ENCODE data around the gene CBX5. TPM values are rescaled to one million over a fixed set of nuclear protein-coding genes. Genes with fewer than 3 reads are reported as not detected.

Gene CBX5
- total and polyA plus RNA-seq, 9 of the 15 experiments (the other 6 are each of a cell fraction or from before 2014, with no cell fraction given) = 32.6 to 102 (median 59.2) TPM

DNA sequence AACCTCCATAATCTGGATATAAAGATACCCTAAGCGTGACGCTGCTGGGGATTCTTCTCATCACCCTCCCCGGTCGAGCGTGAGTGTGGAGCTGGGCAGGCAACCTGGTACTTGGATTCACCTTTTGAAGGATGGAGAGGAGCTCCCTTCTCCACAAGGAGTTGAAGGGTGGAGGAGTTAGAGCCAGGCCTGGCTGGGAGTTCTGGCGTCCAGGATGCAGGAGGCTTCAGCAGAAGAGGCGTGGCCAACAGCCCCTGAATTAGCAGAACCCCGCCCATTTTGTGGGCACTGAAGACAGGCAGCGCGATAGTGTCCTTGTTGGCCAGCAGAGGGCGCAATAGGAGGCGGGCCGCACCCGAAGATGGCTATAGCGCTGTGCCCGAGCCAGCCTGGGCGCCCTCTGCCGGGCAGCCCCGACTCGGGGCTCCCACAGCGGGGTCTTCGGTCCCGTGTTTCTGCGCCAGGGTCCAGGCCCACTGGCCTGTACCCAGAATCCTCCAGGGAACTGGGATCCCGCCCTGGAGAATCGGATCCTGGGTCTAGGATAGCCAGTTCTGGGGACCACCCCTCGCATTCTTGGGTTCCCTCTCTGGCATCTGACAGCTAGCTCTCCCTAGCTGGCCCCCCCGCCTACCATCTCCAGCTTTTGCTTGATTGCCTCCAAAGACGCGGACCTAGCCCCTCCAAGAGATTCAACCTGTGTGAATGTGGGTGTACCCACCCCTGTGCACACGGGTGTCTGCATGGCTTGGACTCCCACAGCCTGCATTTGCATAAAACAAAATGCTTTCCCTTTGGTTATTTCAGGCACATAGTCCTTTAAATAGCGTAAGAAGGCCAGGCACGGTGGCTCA, 65.1 kb downstream of the CBX5 start (continued):
- TF ChIP-seq MYNN (IDR thresholded peaks at IDR 0.05) = peak; percentile 92
- no peak for TF ChIP-seq MYNN (CRISPR knock-in tag; IDR thresholded peaks at IDR 0.05)
- TF ChIP-seq, protein P1, sequence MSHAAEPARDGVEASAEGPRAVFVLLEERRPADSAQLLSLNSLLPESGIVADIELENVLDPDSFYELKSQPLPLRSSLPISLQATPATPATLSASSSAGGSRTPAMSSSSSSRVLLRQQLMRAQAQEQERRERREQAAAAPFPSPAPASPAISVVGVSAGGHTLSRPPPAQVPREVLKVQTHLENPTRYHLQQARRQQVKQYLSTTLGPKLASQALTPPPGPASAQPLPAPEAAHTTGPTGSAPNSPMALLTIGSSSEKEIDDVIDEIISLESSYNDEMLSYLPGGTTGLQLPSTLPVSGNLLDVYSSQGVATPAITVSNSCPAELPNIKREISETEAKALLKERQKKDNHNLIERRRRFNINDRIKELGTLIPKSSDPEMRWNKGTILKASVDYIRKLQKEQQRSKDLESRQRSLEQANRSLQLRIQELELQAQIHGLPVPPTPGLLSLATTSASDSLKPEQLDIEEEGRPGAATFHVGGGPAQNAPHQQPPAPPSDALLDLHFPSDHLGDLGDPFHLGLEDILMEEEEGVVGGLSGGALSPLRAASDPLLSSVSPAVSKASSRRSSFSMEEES (CRISPR knock-in tag; IDR thresholded peaks at IDR 0.05) = no peak
- no peak; the same call in 1 of the 2 replicates for TF ChIP-seq ZFX (CRISPR knock-in tag; IDR thresholded peaks at IDR 0.05)
- TF ChIP-seq, protein P2, sequence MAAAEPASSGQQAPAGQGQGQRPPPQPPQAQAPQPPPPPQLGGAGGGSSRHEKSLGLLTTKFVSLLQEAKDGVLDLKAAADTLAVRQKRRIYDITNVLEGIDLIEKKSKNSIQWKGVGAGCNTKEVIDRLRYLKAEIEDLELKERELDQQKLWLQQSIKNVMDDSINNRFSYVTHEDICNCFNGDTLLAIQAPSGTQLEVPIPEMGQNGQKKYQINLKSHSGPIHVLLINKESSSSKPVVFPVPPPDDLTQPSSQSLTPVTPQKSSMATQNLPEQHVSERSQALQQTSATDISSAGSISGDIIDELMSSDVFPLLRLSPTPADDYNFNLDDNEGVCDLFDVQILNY (CRISPR knock-in tag; IDR thresholded peaks at IDR 0.05) = no peak
- no peak for TF ChIP-seq POU5F1 (IDR thresholded peaks at IDR 0.05; ENCODE audit: borderline replicate concordance, low read depth, low read length, partially characterized antibody)
- TF ChIP-seq ZNF143 (CRISPR knock-in tag; IDR thresholded peaks at IDR 0.05) = no peak
- no peak for TF ChIP-seq OTX1 (CRISPR knock-in tag; IDR thresholded peaks at IDR 0.05)
- no peak for TF ChIP-seq RBM15 (IDR thresholded peaks at IDR 0.05; ENCODE audit: insufficient read depth, low read length)
- TF ChIP-seq KLF16 (IDR thresholded peaks at IDR 0.05) = peak; percentile 70
- no peak for TF ChIP-seq ZNF589 (CRISPR knock-in tag; IDR thresholded peaks at IDR 0.05; ENCODE audit: low read depth)
- TF ChIP-seq, protein P3, sequence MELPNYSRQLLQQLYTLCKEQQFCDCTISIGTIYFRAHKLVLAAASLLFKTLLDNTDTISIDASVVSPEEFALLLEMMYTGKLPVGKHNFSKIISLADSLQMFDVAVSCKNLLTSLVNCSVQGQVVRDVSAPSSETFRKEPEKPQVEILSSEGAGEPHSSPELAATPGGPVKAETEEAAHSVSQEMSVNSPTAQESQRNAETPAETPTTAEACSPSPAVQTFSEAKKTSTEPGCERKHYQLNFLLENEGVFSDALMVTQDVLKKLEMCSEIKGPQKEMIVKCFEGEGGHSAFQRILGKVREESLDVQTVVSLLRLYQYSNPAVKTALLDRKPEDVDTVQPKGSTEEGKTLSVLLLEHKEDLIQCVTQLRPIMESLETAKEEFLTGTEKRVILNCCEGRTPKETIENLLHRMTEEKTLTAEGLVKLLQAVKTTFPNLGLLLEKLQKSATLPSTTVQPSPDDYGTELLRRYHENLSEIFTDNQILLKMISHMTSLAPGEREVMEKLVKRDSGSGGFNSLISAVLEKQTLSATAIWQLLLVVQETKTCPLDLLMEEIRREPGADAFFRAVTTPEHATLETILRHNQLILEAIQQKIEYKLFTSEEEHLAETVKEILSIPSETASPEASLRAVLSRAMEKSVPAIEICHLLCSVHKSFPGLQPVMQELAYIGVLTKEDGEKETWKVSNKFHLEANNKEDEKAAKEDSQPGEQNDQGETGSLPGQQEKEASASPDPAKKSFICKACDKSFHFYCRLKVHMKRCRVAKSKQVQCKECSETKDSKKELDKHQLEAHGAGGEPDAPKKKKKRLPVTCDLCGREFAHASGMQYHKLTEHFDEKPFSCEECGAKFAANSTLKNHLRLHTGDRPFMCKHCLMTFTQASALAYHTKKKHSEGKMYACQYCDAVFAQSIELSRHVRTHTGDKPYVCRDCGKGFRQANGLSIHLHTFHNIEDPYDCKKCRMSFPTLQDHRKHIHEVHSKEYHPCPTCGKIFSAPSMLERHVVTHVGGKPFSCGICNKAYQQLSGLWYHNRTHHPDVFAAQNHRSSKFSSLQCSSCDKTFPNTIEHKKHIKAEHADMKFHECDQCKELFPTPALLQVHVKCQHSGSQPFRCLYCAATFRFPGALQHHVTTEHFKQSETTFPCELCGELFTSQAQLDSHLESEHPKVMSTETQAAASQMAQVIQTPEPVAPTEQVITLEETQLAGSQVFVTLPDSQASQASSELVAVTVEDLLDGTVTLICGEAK (IDR thresholded peaks at IDR 0.05) = no peak
- TF ChIP-seq, protein P3 (CRISPR knock-in tag; IDR thresholded peaks at IDR 0.05) = no peak
- no peak for TF ChIP-seq KDM5B (IDR thresholded peaks at IDR 0.05; ENCODE audit: insufficient replicate concordance, low read depth, low read length)
